K562 (cell line): ENCODE results near the gene MYO5C. TPM values are rescaled to one million over a fixed set of nuclear protein-coding genes. Genes with fewer than 3 reads are reported as not detected.

ENCODE experiments used
- FOXO4 ChIP-seq: fragments of 450-650 bp; formaldehyde crosslinking; IDR thresholded peaks from 2 replicates; pipeline ENCODE4 v1.4.0; 2020; ENCODE audit warnings: mild to moderate bottlenecking, moderate library complexity
- MGA ChIP-seq: fragments of 450-650 bp; IDR thresholded peaks from 2 replicates; pipeline ENCODE4 v1.6.1; 2016; ENCODE audit warnings: mild to moderate bottlenecking, moderate library complexity
- RBFOX2 ChIP-seq: fragments of 200-400 bp; formaldehyde crosslinking; IDR thresholded peaks from 2 replicates; pipeline ENCODE4 v1.6.1; 2017; ENCODE audit warnings: low read depth, mild to moderate bottlenecking, low read length, moderate library complexity
- SPI1 ChIP-seq: IDR thresholded peaks from 2 replicates; pipeline ENCODE4 v1.6.1; 2011; ENCODE audit warnings: low read depth, low read length, control low read depth, borderline replicate concordance
- polyA plus RNA-seq, 8 experiments: library from polyadenylated mRNA; depleted of rRNA in 4 of 8; stranded (reverse) in 5 of 8; unstranded in 3 of 8; fragments of >200 nt; fragmentation: Nextera tagmentation in 2 of 8; fragmentation: Illumina TruSeq in 1 of 8; extraction: Ambion mirVana in 2 of 8; extraction: Trizol in 1 of 8; gene quantifications; 2 replicates each; pipeline versions ENCODE4 v1.2.1 to v1.2.3, GENCODE V29; 2011 to 2014; ENCODE audit warnings: inconsistent platforms in 1 of 8, missing spikeins in 1 of 8
- total RNA-seq, 7 experiments: library from RNA; depleted of rRNA in 6 of 7; stranded (reverse); fragments of >200 nt in 6 of 7; fragmentation: Illumina TruSeq in 2 of 7; extraction: Trizol in 2 of 7; gene quantifications; 2 replicates each; pipeline versions ENCODE4 v1.2.1 to v1.2.3, GENCODE V29; 2011 to 2021; ENCODE audit warnings: low replicate concordance in 1 of 7
- TF ChIP-seq, protein P1 (sequence below): fragments of 250-450 bp; sonication (Bioruptor Pico); IDR thresholded peaks from 2 replicates; pipeline ENCODE4 v1.4.0; 2020; ENCODE audit warnings: mild to moderate bottlenecking

The MYO5C gene
- total and polyA plus RNA-seq, 9 of the 15 experiments (the other 6 are each of a cell fraction or from before 2014, with no cell fraction given): 0.01 to 0.24 TPM; not detected in 7

DNA sequence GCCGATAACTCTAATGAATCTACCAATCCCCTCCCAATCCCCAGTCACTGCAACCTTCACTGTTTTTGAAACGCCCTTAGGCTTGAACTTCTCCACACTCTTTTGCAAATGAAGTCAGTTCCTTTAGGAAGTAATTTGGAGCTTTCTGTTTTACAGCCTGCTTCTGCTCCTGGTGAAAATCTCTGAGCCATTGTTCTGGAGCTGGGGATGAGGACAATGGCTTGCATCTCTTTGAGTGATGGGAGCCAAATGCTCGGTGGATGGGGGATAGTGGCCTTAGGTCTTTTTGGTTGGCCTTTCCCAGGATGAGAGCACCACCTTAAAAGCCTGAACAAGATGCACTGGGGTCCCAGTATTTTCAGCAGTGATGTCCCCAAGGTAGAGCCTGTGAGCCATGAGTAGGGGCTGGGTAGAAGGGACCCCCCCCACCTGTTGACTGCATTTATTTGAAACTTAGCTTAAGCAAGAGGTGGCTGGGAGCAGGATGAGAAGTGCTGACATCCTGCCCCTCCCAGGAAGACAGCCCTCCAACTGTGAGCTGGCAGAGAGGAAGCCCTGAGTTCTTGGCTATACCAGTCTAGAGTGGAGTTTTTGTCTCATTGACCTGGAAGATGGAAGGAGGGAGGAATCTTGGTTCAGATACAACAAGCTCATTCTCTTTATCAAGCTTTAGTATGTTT is 7.6 kb upstream of the MYO5C start (continued):
- TF ChIP-seq MGA (no peak), FOXO4 (CRISPR knock-in tag) (no peak), RBFOX2 (no peak), SPI1 (no peak)
- TF ChIP-seq, protein P1, sequence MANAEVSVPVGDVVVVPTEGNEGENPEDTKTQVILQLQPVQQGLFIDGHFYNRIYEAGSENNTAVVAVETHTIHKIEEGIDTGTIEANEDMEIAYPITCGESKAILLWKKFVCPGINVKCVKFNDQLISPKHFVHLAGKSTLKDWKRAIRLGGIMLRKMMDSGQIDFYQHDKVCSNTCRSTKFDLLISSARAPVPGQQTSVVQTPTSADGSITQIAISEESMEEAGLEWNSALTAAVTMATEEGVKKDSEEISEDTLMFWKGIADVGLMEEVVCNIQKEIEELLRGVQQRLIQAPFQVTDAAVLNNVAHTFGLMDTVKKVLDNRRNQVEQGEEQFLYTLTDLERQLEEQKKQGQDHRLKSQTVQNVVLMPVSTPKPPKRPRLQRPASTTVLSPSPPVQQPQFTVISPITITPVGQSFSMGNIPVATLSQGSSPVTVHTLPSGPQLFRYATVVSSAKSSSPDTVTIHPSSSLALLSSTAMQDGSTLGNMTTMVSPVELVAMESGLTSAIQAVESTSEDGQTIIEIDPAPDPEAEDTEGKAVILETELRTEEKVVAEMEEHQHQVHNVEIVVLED (CRISPR knock-in tag): no peak
